IPS DF 19.7 (cell line): ENCODE measurements around the gene PACS2.

Experiments
- DNase-seq: peaks from one replicate; pipeline ENCODE4 v3.0.0-alpha.2; 2013; ENCODE audit warnings: low read depth, low spot score

The PACS2 gene

DNA sequence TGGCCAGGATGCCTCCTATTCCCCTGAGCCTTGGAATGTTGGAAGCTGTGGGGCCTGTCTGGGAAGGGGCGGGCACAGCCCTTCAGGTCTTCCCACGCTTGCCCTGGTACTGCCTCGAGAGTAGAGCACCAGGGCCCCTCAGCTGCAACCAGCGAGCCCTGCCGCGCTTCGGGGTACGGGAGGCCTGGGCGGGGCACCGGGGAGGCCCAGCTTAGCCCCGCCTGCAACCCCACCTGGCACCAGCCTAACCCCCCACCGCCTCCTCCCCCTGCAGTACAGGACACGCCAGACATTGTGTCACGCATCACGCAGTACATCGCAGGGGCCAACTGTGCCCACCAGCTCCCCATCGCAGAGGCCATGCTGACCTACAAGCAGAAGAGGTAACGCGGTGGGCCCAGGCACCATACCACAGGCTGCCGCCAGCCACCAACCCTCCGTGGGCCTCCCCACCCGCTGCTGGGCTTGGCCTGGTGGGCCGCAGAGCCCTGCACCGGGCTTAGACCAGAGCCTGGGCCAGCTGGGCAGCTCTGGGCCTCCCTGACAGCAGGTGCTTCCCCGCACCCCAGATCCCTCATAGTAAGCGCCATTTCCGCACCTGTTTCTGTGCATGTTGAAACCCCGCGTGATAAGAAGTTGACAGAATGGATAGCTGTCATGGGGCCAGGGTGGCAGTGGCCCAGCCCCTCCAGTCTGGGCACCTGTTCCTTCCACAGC, 70.2 kb downstream of the PACS2 start:
- no peak for DNase-seq

DNA sequence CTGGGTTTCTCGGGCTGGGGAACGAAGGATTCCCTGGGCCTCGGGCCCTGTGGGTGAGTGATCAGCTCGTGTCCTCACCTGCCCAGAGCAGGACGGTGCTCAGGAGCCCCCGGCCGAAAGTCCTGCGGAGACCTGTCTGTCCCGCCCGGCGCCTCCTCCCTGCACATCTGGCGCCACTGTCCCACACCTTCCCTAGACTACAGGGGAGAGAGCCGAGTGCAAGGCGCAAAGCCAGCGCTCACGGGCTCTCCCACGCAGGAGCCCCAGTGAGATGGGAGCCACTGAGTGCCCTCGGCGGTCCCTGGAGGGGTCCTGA, 70.7 kb downstream of the PACS2 start:
- DNase-seq, result no peak

- DNase-seq, result no peak
These were observed 71.3 kb downstream of the PACS2 start for GRCh38 chr14:105385698-105386365.

DNA sequence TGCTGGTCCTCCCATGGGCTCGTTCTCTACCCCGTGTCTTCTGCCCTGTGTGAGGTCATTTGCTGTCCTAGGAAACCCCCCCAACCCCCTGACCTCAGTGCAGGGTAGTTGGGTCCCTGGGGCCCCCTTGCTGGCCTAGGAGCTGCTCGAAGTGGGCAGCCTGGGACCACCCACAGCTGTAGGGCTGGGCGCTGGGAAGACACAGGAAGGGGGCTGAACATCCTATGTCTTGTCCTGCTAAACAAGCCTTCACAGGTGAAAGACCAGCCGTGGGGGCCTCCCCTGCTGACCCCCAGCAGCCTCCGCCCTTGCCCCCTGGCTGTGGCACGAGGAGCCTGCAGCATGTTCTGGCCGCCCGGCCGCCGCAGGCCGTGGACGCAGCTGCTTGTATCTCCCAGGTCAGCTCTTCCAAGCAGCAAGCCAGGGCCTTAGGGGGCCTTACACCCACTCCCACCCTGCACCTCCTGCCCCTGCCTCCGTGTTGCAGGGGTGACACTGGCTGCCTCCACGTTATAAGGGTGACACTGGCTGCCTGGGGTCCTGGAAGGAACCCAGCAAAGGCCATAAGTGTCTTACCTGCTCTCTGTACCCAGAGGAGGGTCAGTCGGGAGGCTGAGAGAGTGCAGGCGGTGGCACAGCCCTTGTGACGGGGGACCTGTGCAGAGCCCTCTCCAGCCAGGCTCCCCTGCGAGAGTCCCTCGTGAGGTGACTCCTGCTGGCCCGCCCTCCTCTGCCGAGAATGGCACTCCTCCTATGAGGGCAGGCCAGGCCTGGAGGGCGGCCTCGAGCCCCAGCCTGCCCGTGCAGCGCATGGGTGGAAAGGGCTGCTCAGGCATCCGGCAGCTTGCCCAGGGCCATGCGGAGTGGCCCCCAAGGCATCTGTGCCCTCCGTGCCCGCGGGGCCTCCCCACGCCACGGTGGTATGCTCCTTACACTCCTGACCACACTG, 72.3 kb downstream of the PACS2 start:
- DNase-seq, result no peak

GRCh38 chr14:105387530-105387922, 73.0 kb downstream of the PACS2 start:
- DNase-seq, result no peak

DNA sequence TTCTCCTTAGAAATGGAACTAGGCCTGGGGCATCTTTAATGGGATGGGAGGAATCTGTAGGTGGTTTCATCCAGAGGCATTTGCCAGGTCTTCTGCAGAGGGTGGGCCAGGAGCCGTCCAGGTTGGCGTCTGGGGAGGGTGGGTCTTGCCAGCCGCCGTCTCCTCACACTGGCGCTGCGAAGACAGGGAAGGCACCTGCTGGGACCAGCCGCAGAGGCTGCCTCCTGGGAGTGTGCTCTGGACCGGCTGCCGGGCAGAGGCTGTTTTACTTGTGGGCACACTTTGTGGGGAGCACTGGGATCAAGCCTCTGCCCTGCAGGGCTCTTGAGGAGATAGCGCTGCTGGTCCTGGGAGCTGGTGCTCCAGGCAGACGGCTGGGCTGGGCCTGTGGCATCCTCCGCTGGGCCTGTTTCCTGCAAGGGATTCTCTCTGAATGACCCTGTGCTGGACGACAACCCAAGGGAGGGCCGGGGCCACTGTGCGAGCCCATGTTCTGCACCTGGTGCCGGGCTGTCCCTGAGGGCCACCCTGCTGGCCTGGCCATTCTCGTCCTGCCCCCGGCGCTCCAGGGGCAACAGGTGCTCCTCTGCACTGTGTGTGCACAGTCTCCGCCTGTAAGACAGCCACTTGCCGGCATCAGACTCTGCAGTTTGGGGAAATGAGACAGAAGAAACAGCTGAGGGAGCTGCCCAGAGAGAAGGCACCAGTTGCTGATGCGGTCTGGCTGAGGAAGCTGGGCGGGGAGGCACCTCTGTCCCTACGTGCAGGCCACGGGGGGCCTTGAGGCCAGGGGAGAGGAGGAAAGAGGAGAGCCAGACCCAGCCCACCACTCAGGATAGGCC, 73.8 kb downstream of the PACS2 start:
- no peak for DNase-seq

- DNase-seq, result no peak
These were observed 74.4 kb downstream of the PACS2 start for GRCh38 chr14:105388976-105389375.

DNA sequence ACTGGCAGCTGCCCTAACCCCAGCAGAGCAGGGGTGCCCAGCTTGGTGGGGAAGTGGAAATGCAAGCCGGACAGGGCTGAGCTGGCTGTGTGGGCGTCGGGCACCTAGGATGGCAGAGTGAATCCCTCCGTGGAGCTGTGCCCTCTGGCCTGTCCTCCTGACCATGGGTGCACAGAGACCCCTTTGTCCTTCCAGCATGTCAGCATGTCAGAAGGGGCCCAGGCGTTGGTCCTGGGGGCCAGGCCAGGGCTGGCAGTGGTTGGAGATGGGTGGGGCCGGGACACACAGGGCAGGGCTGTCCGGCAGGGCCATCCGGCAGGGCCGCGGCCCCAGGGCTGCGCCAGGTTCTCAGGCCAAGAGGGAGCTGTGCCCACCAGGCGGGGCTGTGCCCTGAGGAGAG, 75.0 kb downstream of the PACS2 start:
- no peak for DNase-seq

DNA sequence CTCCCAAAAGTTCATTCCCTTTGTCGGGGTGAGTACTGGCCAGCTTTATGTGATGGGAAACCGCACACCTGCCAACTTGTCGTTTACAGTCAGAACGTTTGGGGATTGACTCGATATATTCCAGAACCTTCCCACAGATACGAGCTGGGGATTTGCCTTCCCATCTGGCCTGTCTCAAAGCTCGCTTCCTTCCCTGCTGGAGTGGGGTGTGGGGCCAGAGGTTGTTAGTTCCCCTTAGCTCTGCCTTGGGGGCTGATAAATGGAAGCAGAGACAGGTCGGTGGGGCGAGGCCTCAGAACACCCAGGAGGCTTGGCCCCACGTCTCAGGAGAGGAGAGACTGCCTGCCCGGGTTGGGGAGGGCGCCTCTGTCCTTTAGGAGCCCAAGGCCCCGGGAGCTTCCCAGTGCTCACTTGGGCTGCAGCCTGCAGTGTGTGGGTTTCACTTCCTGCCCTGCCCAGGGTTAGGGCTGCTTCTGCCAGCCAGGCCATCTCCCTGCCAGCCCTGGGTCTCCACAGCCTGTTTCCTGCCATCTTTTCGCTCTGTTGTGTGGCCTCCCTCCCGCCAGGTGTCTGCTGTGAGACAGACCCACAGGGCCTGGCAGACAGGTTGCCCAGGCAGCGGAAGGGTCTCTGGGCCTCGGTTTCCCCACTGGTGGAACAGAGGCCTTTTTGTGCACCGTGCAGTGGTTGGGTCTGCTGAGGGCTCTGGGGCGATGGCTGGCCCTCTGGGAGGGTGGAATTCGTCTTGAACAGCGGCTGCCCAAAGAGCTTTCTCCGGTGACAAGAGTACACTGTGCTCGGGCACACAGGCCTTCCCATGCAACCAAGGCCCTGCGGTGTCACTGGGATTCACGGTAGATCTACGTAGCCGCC, 75.7 kb downstream of the PACS2 start:
- DNase-seq, result no peak

GRCh38 chr14:105390849-105391500, 76.4 kb downstream of the PACS2 start:
- DNase-seq, result no peak

DNA sequence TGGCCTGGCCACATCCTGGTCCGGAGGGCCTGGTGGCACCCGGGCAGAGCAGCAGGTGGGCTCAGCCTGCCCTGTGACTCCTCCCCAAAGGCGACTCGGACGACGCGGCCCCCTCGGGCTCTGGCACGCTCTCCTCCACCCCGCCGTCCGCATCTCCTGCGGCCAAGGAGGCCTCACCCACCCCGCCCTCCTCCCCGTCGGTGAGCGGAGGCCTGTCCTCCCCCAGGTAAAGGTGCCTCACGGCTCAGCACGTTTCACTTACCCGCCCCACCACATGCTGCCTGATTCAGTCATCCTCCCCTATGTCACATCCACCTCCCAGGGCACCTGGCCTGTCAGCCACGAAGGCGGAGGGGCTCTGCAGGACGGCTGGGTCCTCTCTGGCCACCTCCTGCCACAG, 77.0 kb downstream of the PACS2 start:
- no peak for DNase-seq

GRCh38 chr14:105392131-105393090, 77.9 kb downstream of the PACS2 start:
- DNase-seq, result no peak

DNA sequence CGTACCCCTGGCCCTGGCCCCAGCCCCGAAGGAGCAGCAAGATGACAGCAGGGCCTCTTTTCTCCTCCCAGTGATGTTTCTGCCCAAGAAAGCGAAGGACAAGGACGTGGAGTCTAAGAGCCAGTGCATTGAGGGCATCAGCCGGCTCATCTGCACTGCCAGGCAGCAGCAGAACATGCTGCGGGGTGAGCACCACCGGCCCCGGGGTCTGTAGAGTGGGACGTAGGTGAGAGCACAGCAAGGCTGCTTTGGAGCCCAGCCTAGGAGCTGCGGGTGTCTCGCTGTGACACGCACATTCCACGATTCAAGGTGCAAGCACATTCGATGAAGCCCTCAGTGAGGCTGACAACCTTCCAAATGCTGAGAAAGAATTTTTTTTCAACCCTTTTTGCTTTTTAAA, 78.6 kb downstream of the PACS2 start:
- DNase-seq, result no peak

DNA sequence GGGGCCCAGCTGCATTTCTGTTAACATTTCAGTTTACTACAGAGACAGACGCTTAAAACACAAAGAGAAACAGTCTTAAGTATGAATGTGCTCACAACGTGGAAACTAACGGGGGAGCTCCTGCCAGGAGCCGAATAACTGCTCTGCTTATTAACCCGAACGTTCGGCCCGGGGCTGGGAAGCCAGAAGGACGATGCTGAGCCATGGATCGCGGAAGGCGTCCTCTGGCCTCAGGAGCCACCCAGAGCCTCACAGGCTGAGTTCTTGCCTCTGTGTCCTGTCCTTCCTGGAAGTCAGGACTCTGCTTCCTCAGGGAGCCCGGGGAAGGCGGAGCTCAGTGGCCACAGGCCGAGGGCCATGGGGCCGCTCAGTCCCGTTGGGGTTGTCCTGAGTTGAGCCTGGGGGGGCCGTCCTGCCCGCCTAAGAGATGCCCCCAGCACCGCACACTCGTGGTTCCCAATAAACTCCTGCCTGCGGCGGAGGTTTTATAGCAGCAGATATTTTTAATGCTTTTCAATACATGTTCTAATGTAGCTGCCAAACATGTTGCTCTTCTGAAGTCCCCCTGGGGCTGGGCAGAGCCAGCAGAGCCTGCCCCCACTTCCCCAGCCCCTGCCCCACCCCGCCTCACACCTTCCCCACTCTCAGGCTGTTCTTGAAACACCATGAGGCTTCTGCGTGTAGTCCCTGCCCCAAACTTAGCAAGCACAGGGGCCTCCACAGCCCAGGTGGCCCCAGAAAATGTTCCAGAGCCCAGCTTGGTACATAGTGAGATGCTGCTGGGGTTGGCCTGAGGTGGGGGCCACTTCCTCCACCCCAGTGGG, 80.4 kb downstream of the PACS2 start:
- no peak for DNase-seq

- no peak for DNase-seq
These were observed 80.9 kb downstream of the PACS2 start for GRCh38 chr14:105395538-105395854.

DNA sequence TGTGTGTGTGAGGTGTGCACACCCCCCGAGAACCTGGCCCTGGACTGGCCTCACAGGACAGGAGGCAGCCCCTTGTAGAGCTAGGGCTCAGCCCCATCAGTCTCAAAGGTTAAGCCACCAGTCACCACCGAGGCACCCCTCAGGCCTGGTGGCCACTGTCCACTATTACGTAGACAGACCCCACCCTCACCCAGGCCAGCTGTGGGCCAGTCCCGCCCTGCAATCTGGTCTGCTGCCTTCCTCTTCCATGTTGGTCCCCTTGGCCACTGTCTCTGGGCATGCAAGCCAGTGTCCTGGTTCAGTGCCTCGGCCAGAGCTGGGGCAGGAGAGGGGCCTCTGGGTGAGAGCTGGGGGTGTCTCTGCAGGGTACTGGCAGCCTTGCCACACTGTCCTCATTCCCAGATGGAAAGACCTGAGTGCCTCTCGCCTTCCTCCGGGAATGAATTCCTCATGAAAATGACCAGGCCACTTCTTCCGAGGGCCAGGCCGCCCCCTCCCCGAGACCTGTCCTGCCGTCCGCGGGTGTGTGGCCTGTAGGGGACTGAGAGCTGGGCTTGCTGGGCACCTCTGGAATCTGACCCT, 82.9 kb downstream of the PACS2 start:
- DNase-seq, result no peak

- no peak for DNase-seq
These were observed 83.6 kb downstream of the PACS2 start, which contains the start of gene TEX22 for GRCh38 chr14:105398044-105398725. TEX22 (plus strand) TSS chr14:105398538; CDS start chr14:105399341, 803 bp downstream.
